Umbilical cord (tissue), 2 donors: ENCODE measurements around the gene PTPRJ. TPM values are rescaled to one million over a fixed set of nuclear protein-coding genes. Genes with fewer than 3 reads are reported as not detected.

Source experiments
- DNase-seq: peaks from one replicate; pipeline ENCODE4 v3.0.0-alpha.2; 2015; ENCODE audit warnings: low spot score
- total RNA-seq: library from RNA; depleted of rRNA; stranded (reverse); fragments of >200 nt; gene quantifications from one replicate; pipeline ENCODE4 v1.2.3, GENCODE V29; 2014; ENCODE audit warnings: low replicate concordance; ENCODE audit not compliant: insufficient read depth

The PTPRJ gene
- total RNA-seq, 1 donor from 2014 or later, result 21.9 TPM

- peak; percentile 97 for DNase-seq
Measured at GRCh38 chr11:48063424-48063978, 83.1 kb downstream of the PTPRJ start.

- peak; percentile 57 for DNase-seq
Measured at GRCh38 chr11:48064306-48064705, 83.9 kb downstream of the PTPRJ start.

GRCh38 chr11:48066881-48067800 lies 86.8 kb downstream of the PTPRJ start:
- DNase-seq, result no peak

- no peak for DNase-seq
Measured at GRCh38 chr11:48073031-48073861, 92.9 kb downstream of the PTPRJ start.

- DNase-seq, result no peak
Measured at GRCh38 chr11:48074425-48075181, 94.2 kb downstream of the PTPRJ start.

GRCh38 chr11:48075637-48076036 lies 95.3 kb downstream of the PTPRJ start:
- no peak for DNase-seq

GRCh38 chr11:48077251-48077650 lies 96.9 kb downstream of the PTPRJ start:
- DNase-seq, result no peak

GRCh38 chr11:48078689-48079088 lies 98.3 kb downstream of the PTPRJ start:
- DNase-seq, result no peak

- no peak for DNase-seq
Measured at GRCh38 chr11:48079596-48079995, 99.2 kb downstream of the PTPRJ start.

GRCh38 chr11:48080301-48080861 lies 100.0 kb downstream of the PTPRJ start:
- DNase-seq, result no peak

GRCh38 chr11:48081151-48082010 lies 101.0 kb downstream of the PTPRJ start:
- peak; percentile 69 for DNase-seq

GRCh38 chr11:48082771-48083170 lies 102.4 kb downstream of the PTPRJ start:
- DNase-seq, result no peak

- DNase-seq, result no peak
Measured at GRCh38 chr11:48083421-48083820, 103.1 kb downstream of the PTPRJ start.

- no peak for DNase-seq
Measured at GRCh38 chr11:48085688-48086087, 105.3 kb downstream of the PTPRJ start.

GRCh38 chr11:48087422-48087821 lies 107.1 kb downstream of the PTPRJ start:
- DNase-seq, result no peak

GRCh38 chr11:48087974-48088681 lies 107.8 kb downstream of the PTPRJ start:
- DNase-seq, result no peak

GRCh38 chr11:48088682-48089050 lies 108.3 kb downstream of the PTPRJ start:
- DNase-seq, result no peak

- no peak for DNase-seq
Measured at GRCh38 chr11:48090174-48090573, 109.8 kb downstream of the PTPRJ start.

GRCh38 chr11:48091426-48092102 lies 111.2 kb downstream of the PTPRJ start:
- no peak for DNase-seq
